Thoracic aorta (tissue), 2 donors: ENCODE results near the gene CALHM3. TPM values are rescaled to one million over a fixed set of nuclear protein-coding genes. Genes with fewer than 3 reads are reported as not detected.
A peak's percentile ranks its signal among the peaks of the same experiment; 100 is the strongest.

Experiments used
- ATAC-seq: fragments of 150-250 bp; one replicate; pipeline ENCODE4 v1.8.0; 2017; ENCODE audit warnings: low read depth; ENCODE audit not compliant: insufficient number of reproducible peaks, low FRiP score
- DNase-seq: peaks from one replicate; pipeline ENCODE4 v3.0.0-alpha.2; 2020; ENCODE audit warnings: low spot score
- H3K27ac ChIP-seq, 2 donors: fragments of 200-600 bp; sonication (generic); 1 replicate in 1 of 2; 2 replicates in 1 of 2; pipeline ENCODE4 v1.5.1; 2016; ENCODE audit warnings: mild to moderate bottlenecking in 2 of 2, moderate library complexity in 2 of 2
- H3K27me3 ChIP-seq: fragments of 200-600 bp; sonication (generic); replicated peaks from 2 replicates; pipeline ENCODE4 v1.6.0; 2016; ENCODE audit warnings: mild to moderate bottlenecking; ENCODE audit not compliant: insufficient read depth
- H3K36me3 ChIP-seq: fragments of 200-600 bp; sonication (generic); one replicate; pipeline ENCODE4 v1.5.1; 2016
- H3K4me1 ChIP-seq, 2 donors: fragments of 200-600 bp; sonication (generic); 1 replicate in 1 of 2; 2 replicates in 1 of 2; pipeline versions ENCODE4 v1.5.1 to v1.6.0; 2016; ENCODE audit warnings: low read depth in 2 of 2, mild to moderate bottlenecking in 1 of 2; ENCODE audit not compliant: control insufficient read depth in 1 of 2
- H3K4me3 ChIP-seq: fragments of 200-600 bp; sonication (generic); 2 replicates; pipeline ENCODE4 v1.5.1; 2016; ENCODE audit warnings: mild to moderate bottlenecking
- H3K9me3 ChIP-seq: fragments of 200-600 bp; sonication (generic); 2 replicates; pipeline ENCODE4 v1.5.1; 2016
- total RNA-seq, 2 donors: library from RNA; depleted of rRNA; stranded (reverse); fragments of >200 nt; gene quantifications; one replicate each; pipeline versions ENCODE4 v1.1.0 to v1.2.3, GENCODE V29; 2016
- TF ChIP-seq, protein P1 (sequence below): fragments of 200-600 bp; sonication (generic); IDR thresholded peaks from one replicate; pipeline ENCODE4 v1.5.1; 2019; ENCODE audit warnings: antibody characterized with exemption

CALHM3 gene
- total RNA-seq, 2 donors from 2014 or later = not detected

DNA sequence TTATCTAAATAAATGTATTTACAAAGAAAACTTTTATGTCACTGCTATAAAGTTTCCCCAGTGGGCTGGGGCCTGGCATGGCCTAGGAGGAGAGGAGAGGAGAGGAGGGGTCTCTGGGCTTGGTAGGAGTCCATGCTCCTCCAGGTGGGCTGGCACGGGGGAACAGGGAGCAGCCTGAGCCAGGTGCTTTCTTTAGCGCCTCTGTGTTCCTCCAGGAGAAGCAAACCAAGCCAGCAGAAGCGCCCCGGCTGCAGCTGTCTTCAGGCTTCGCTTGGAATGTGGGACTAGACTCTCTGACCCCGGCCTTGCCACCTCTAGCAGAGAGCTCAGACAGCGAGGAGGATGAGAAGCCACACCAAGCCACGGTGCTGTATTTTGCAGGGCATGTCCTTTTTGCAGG lies 37.4 kb downstream of the CALHM3 start:
- H3K4me1 ChIP-seq = peaks cover 27 to 34% of the 10 kb centered on the region in 2 donors
- TF ChIP-seq, protein P1, sequence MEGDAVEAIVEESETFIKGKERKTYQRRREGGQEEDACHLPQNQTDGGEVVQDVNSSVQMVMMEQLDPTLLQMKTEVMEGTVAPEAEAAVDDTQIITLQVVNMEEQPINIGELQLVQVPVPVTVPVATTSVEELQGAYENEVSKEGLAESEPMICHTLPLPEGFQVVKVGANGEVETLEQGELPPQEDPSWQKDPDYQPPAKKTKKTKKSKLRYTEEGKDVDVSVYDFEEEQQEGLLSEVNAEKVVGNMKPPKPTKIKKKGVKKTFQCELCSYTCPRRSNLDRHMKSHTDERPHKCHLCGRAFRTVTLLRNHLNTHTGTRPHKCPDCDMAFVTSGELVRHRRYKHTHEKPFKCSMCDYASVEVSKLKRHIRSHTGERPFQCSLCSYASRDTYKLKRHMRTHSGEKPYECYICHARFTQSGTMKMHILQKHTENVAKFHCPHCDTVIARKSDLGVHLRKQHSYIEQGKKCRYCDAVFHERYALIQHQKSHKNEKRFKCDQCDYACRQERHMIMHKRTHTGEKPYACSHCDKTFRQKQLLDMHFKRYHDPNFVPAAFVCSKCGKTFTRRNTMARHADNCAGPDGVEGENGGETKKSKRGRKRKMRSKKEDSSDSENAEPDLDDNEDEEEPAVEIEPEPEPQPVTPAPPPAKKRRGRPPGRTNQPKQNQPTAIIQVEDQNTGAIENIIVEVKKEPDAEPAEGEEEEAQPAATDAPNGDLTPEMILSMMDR = no peak
- DNase-seq (no peak), ATAC-seq (no peak)
- H3K27me3 ChIP-seq = no peaks in the 10 kb centered on the region
- no peaks in the 10 kb centered on the region for H3K9me3 ChIP-seq
- no peak overlapping the region for H3K4me3 ChIP-seq
- peaks cover 50% of the 10 kb centered on the region for H3K36me3 ChIP-seq
- peak overlapping the region in 1 of 2 donors; percentile 48 for H3K27ac ChIP-seq

DNA sequence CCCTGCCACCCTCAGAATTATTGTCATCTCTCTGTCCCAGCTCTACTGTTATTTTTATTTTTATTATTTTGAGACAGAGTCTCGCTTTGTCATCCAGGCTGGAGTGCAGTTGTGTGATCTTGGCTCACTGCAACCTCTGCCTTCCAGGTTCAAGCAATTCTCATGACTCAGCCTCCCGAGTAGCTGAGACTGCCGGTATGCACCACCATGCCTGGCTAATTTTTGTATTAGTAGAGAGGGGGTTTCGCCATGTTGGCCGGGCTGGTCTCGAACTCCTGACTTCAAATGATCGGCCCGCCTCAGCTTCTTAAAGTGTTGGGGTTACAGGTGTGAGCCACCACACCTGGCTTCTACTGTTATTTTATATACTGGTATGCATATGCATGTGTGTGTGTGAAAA lies 37.8 kb downstream of the CALHM3 start:
- Histone ChIP-seq H3K27ac (no peak overlapping the region), H3K4me3 (no peak overlapping the region), H3K9me3 (no peaks in the 10 kb centered on the region), H3K27me3 (no peaks in the 10 kb centered on the region), H3K4me1 (peaks cover 25 to 30% of the 10 kb centered on the region in 2 donors), H3K36me3 (peaks cover 50% of the 10 kb centered on the region)
- DNase-seq (no peak), ATAC-seq (no peak)
- TF ChIP-seq, protein P1 = no peak

DNA sequence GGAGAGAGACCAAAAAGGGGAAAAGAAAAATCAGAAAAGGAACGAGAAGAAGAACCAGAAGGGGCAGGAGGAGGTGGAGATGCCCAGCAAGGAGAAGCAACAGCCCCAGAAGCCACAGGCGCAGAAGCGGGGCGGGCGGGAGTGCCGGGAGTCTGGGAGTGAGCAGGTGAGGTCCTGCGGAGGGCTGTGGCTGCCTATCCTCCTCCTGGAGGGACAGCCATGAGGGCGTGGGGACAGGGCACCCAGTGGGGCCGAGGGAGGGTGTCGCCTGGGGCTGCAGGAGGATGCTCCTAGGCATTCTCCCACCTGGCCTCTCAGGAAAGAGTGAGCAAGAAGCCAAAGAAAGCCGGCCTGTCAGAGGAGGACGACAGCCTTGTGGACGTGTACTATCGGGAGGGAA lies 38.6 kb downstream of the CALHM3 start:
- TF ChIP-seq, protein P1 = no peak
- Histone ChIP-seq H3K36me3 (peaks cover 50% of the 10 kb centered on the region), H3K4me1 (peaks cover 20 to 25% of the 10 kb centered on the region in 2 donors), H3K4me3 (no peak overlapping the region), H3K9me3 (no peaks in the 10 kb centered on the region), H3K27ac (no peak overlapping the region), H3K27me3 (no peaks in the 10 kb centered on the region)
- ATAC-seq (no peak), DNase-seq (no peak)

DNA sequence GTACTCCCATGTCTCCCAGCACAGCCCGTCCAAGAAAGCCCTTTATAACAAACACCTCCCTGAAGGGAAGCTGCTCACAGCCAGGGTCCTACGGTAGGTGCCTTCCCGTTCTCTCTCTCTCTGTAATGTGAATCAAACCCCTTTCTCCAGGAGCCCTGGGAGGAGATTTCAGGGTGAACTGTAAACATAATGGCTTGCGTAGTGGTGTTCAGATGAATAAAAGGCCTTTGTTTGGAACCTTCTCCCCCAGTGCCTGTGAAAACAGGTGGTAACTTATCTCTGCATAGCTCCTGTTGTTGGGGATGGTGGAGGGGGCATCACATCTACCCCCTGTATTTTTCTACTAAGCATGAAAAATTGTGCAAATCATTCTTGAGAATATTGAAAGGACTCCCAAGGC lies 39.3 kb downstream of the CALHM3 start:
- ATAC-seq (no peak), DNase-seq (no peak)
- H3K4me1 ChIP-seq = peaks cover 14 to 19% of the 10 kb centered on the region in 2 donors
- TF ChIP-seq, protein P1 = no peak
- H3K9me3 ChIP-seq = no peaks in the 10 kb centered on the region
- no peak overlapping the region for H3K27ac ChIP-seq
- H3K36me3 ChIP-seq = peaks cover 50% of the 10 kb centered on the region
- H3K4me3 ChIP-seq = no peak overlapping the region
- H3K27me3 ChIP-seq = no peaks in the 10 kb centered on the region

DNA sequence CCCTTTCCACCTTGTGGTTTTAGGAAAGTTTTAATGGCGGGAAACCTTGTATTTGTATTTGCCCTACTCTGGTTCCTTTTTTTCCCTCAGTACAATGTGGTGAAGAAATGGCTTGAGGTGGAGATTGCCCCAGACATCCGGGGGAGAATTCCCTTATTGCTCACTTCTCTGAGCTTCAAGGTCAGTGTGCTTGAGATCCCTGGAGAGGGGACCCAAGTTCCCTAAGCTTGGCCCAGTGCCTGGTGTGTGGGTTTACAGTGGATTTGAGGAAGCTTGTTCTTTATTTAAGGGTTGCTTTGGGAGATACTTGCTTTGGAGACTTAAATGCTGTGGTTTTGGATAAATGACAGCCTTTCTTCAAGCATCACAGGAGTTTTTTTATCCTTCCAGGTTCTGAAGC lies 45.2 kb downstream of the CALHM3 start:
- TF ChIP-seq, protein P1 = no peak
- no peak for ATAC-seq
- Histone ChIP-seq H3K27ac (no peak overlapping the region), H3K36me3 (peaks cover 31% of the 10 kb centered on the region), H3K27me3 (no peaks in the 10 kb centered on the region), H3K4me3 (no peak overlapping the region), H3K9me3 (no peaks in the 10 kb centered on the region), H3K4me1 (no peaks in the 10 kb centered on the region)
- DNase-seq = no peak
